Endothelial cell of umbilical vein (primary cell): ENCODE measurements around the gene SIAH1. TPM values are rescaled to one million over a fixed set of nuclear protein-coding genes. Genes with fewer than 3 reads are reported as not detected.

Experiments used
- BruUV-seq: library from RNA; stranded (reverse); fragments of 400-500 nt; replicated peaks from 2 replicates; lab custom pipeline; 2021; lab: Mats Ljungman, UMichigan
- CTCF ChIA-PET: fragments of 300-600, 350-600 bp; sonication (Branson Sonifier 250); formaldehyde crosslinking; loops from one replicate; lab custom pipeline; 2021; ENCODE audit warnings: antibody characterized with exemption, inconsistent platforms; lab: Charles Lee
- POLR2A ChIA-PET: fragments of 300-600, 350-600 bp; sonication (Branson Sonifier 250); formaldehyde crosslinking; loops from one replicate; lab custom pipeline; 2021; ENCODE audit warnings: antibody characterized with exemption, inconsistent platforms; lab: Charles Lee
- DNase-seq: peaks from one replicate; pipeline ENCODE4 v3.0.0-alpha.2; 2011; ENCODE audit warnings: low read depth, low spot score
- FAIRE-seq: peaks from 2 replicates; lab custom pipeline; 2011; peaks lifted over from hg19 to GRCh38; lab: Jason Lieb, UNC
- H2AFZ ChIP-seq: 2 replicates; pipeline ENCODE4 v1.6.0; 2012; ENCODE audit warnings: low read depth, low read length, control low read depth, inconsistent platforms
- H3K27ac ChIP-seq: 2 replicates; pipeline ENCODE4 v1.5.1; 2011; ENCODE audit warnings: low read depth, mild to moderate bottlenecking, control low read depth, low read length, moderate library complexity; ENCODE audit not compliant: insufficient read depth
- H3K27me3 ChIP-seq, 2 experiments: 2 replicates each; pipeline versions ENCODE4 v1.6.0 to v1.6.1; 2011; ENCODE audit warnings: low read length in 2 of 2, mixed read lengths in 1 of 2; ENCODE audit not compliant: control insufficient read depth in 2 of 2, insufficient read depth in 2 of 2
- H3K36me3 ChIP-seq, 2 experiments: 2 replicates in 1 of 2; 3 replicates in 1 of 2; pipeline ENCODE4 v1.5.1; 2011; ENCODE audit warnings: low read length in 2 of 2, mild to moderate bottlenecking in 1 of 2, moderate library complexity in 1 of 2; ENCODE audit not compliant: control insufficient read depth in 2 of 2, insufficient read depth in 2 of 2; ENCODE audit errors: extremely low read depth in 1 of 2
- H3K4me1 ChIP-seq: 3 replicates; pipeline ENCODE4 v1.5.1; 2011; ENCODE audit warnings: mild to moderate bottlenecking, low read length; ENCODE audit not compliant: control insufficient read depth, insufficient read depth; ENCODE audit errors: extremely low read depth
- H3K4me2 ChIP-seq: 2 replicates; pipeline ENCODE4 v1.6.1; 2011; ENCODE audit warnings: low read length, control low read depth, mixed read lengths; ENCODE audit not compliant: insufficient read depth
- H3K4me3 ChIP-seq, 3 experiments: fragments of 200-600 bp in 1 of 3; sonication (generic), shearing (Covaris generic) in 1 of 3; replicated peaks in 1 of 3; 2 replicates each; pipeline ENCODE4 v1.5.1; 2011 to 2016; ENCODE audit warnings: control low read depth in 3 of 3, low read length in 3 of 3, mild to moderate bottlenecking in 2 of 3, inconsistent platforms in 1 of 3, low read depth in 1 of 3, moderate library complexity in 1 of 3; ENCODE audit not compliant: insufficient read depth in 1 of 3
- H3K79me2 ChIP-seq: 2 replicates; pipeline ENCODE4 v1.6.0; 2012; ENCODE audit warnings: low read length, inconsistent platforms; ENCODE audit not compliant: control insufficient read depth, insufficient read depth
- H3K9ac ChIP-seq: replicated peaks from 2 replicates; pipeline ENCODE3; 2011; ENCODE audit warnings: low read length, control low read depth; ENCODE audit not compliant: insufficient read depth; ENCODE audit errors: extremely low read depth
- H3K9me1 ChIP-seq: replicated peaks from 3 replicates; pipeline ENCODE4 v1.6.0; 2011; ENCODE audit warnings: mild to moderate bottlenecking, low read length; ENCODE audit not compliant: control insufficient read depth, insufficient read depth; ENCODE audit errors: extremely low read depth
- H3K9me3 ChIP-seq: replicated peaks from 2 replicates; pipeline ENCODE4 v1.5.1; 2012; ENCODE audit warnings: low read length, inconsistent platforms; ENCODE audit not compliant: control insufficient read depth, insufficient read depth
- H4K20me1 ChIP-seq: replicated peaks from 2 replicates; pipeline ENCODE3; 2011; ENCODE audit warnings: mild to moderate bottlenecking, low read length; ENCODE audit not compliant: control insufficient read depth, insufficient read depth; ENCODE audit errors: extremely low read depth
- CTCF ChIP-seq, 2 donors: IDR thresholded peaks; 1 replicate in 1 of 2; 2 replicates in 1 of 2; pipeline ENCODE4 v1.5.1; 2011; ENCODE audit warnings: low read length in 2 of 2, mild to moderate bottlenecking in 2 of 2, moderate library complexity in 2 of 2, control low read depth in 1 of 2, inconsistent platforms in 1 of 2, low read depth in 1 of 2; ENCODE audit not compliant: insufficient read depth in 1 of 2; ENCODE audit errors: extremely low read depth in 1 of 2
- EZH2 ChIP-seq: IDR thresholded peaks from 2 replicates; pipeline ENCODE4 v1.6.1; 2012; ENCODE audit warnings: borderline replicate concordance, low read depth, mild to moderate bottlenecking, moderate library complexity, low read length, inconsistent platforms; ENCODE audit not compliant: severe bottlenecking
- FOS ChIP-seq: IDR thresholded peaks from 2 replicates; pipeline ENCODE4 v1.6.1; 2011; ENCODE audit warnings: mild to moderate bottlenecking, low read length, moderate library complexity, borderline replicate concordance; ENCODE audit not compliant: insufficient read depth
- GATA2 ChIP-seq: IDR thresholded peaks from 2 replicates; pipeline ENCODE4 v1.7.0; 2011; ENCODE audit warnings: low read depth, mild to moderate bottlenecking, moderate library complexity, mixed read lengths, low read length; ENCODE audit not compliant: insufficient read length, insufficient read depth
- JUN ChIP-seq: IDR thresholded peaks from 2 replicates; pipeline ENCODE4 v1.6.1; 2011; ENCODE audit warnings: borderline replicate concordance, low read depth; ENCODE audit not compliant: insufficient read length, insufficient read depth
- MAX ChIP-seq: IDR thresholded peaks from 2 replicates; pipeline ENCODE4 v1.6.1; 2011; ENCODE audit not compliant: insufficient read depth, insufficient read length
- MYC ChIP-seq: IDR thresholded peaks from one replicate; pipeline ENCODE4 v1.6.1; 2011; ENCODE audit warnings: mild to moderate bottlenecking, low read depth, low read length
- POLR2A ChIP-seq: IDR thresholded peaks from 2 replicates; pipeline ENCODE4 v1.6.1; 2012; ENCODE audit warnings: low read depth, mild to moderate bottlenecking, control low read depth, low read length
- POLR2AphosphoS5 ChIP-seq: IDR thresholded peaks from 2 replicates; pipeline ENCODE4 v1.6.1; 2012; ENCODE audit warnings: low read depth, mild to moderate bottlenecking, control low read depth, low read length, moderate library complexity; ENCODE audit not compliant: insufficient read depth
- dilution Hi-C: fragments of 300-500 bp; cut with MboI; formaldehyde crosslinking; loops from one replicate; pipeline ENCODE4 v1.15.0; 2019; ENCODE audit warnings: low sequenced_read_pairs; ENCODE audit not compliant: extremely low pct_ligation_motif_present
- intact Hi-C: fragments of 100-400 bp; cut with micrococcal nuclease; formaldehyde crosslinking; loops from one replicate; pipeline ENCODE4 v1.10.0; 2022
- polyA plus RNA-seq, 4 experiments: library from polyadenylated mRNA; depleted of rRNA in 3 of 4; stranded (reverse) in 3 of 4; unstranded in 1 of 4; fragments of >200 nt; gene quantifications; 2 replicates each; pipeline versions ENCODE4 v1.2.1 to v1.2.3, GENCODE V29; 2011 to 2012; ENCODE audit warnings: missing spikeins in 1 of 4
- total RNA-seq: library from RNA; stranded (reverse); gene quantifications from 2 replicates; pipeline ENCODE4 v1.2.3, GENCODE V29; 2021

Gene SIAH1
- total and polyA plus RNA-seq, 2 donors (not counting 3 experiments of a cell fraction or from before 2014, with no cell fraction given): 14.4 to 19.9 TPM

- TF ChIP-seq JUN (no peak), CTCF (IDR thresholded peaks at IDR 0.05; ENCODE audit: extremely low read depth in 1 of 2, insufficient read depth in 1 of 2, low read depth in 1 of 2, low read length in 2 of 2) (no peak), MAX (no peak), FOS (no peak), MYC (no peak), POLR2AphosphoS5 (no peak), POLR2A (no peak), GATA2 (no peak), EZH2 (no peak)
- dilution Hi-C loops (no loop called here), intact Hi-C loops (no loop called here)
Observed at GRCh38 chr16:48405907-48406306, 20.7 kb upstream of the SIAH1 start.

More at GRCh38 chr16:48405907-48406306, 20.7 kb upstream of the SIAH1 start:
- Histone ChIP-seq H2AFZ (no peak overlapping the region), H3K27ac (no peak overlapping the region), H3K36me3 (no peaks in the 10 kb centered on the region), H3K4me1 (no peaks in the 10 kb centered on the region), H3K9ac (no peak overlapping the region), H3K9me1 (no peaks in the 10 kb centered on the region), H4K20me1 (no peaks in the 10 kb centered on the region), H3K79me2 (no peaks in the 10 kb centered on the region), H3K27me3 (no peaks in the 10 kb centered on the region), H3K4me2 (no peak overlapping the region), H3K4me3 (no peak overlapping the region), H3K9me3 (no peaks in the 10 kb centered on the region)
- BruUV-seq: no TSS peak
- ChIA-PET CTCF (no interaction called here), POLR2A (no interaction called here)
- DNase-seq (no peak), FAIRE-seq (no peak)
